HepG2 (cell line): Measurements from ENCODE around the gene RRP8. TPM values are rescaled to one million over a fixed set of nuclear protein-coding genes. Genes with fewer than 3 reads are reported as not detected.
A peak's percentile ranks its signal among the peaks of the same experiment; 100 is the strongest.

Experiments
- ARHGAP35 ChIP-seq: sonication (generic); formaldehyde crosslinking; IDR thresholded peaks from 2 replicates; pipeline ENCODE4 v1.9.0; 2022; ENCODE audit warnings: mild to moderate bottlenecking, inconsistent platforms, moderate library complexity, missing genetic modification reagents, borderline replicate concordance
- ATF7-NPFF ChIP-seq: sonication (generic); formaldehyde crosslinking; IDR thresholded peaks from 2 replicates; pipeline ENCODE4 v1.8.1; 2023; ENCODE audit warnings: mild to moderate bottlenecking, low read depth, missing genetic modification reagents, moderate library complexity
- ZNF773 ChIP-seq: sonication (generic); formaldehyde crosslinking; IDR thresholded peaks from 2 replicates; pipeline ENCODE4 v1.4.0; 2020; ENCODE audit warnings: missing genetic modification reagents, borderline replicate concordance
- polyA plus RNA-seq, 8 experiments: library from polyadenylated mRNA; depleted of rRNA in 3 of 8; stranded (reverse) in 7 of 8; unstranded in 1 of 8; fragments of >200 nt; fragmentation: Illumina TruSeq in 4 of 8; extraction: Trizol in 4 of 8; gene quantifications; 2 replicates each; pipeline versions ENCODE4 v1.2.1 to v1.2.3, GENCODE V29; 2011 to 2016; ENCODE audit warnings: low read depth in 4 of 8, missing spikeins in 1 of 8, mixed read lengths in 1 of 8; ENCODE audit not compliant: insufficient read depth in 1 of 8
- total RNA-seq, 5 experiments: library from RNA; depleted of rRNA; stranded (reverse); fragments of >200 nt; fragmentation: Illumina TruSeq; extraction: Trizol; gene quantifications; 2 replicates each; pipeline ENCODE4 v1.2.3, GENCODE V29; 2016; ENCODE audit warnings: low read depth in 1 of 5
- TF ChIP-seq, protein P1 (sequence below): sonication (generic); formaldehyde crosslinking; IDR thresholded peaks from 2 replicates; pipeline ENCODE4 v1.5.1; 2020; ENCODE audit warnings: mild to moderate bottlenecking, missing genetic modification reagents
- TF ChIP-seq, protein P2 (sequence below): sonication (generic); formaldehyde crosslinking; IDR thresholded peaks from 2 replicates; pipeline ENCODE4 v1.4.0; 2020; ENCODE audit warnings: missing genetic modification reagents
- TF ChIP-seq, protein P3 (sequence below): sonication (generic); formaldehyde crosslinking; IDR thresholded peaks from 2 replicates; pipeline ENCODE4 v1.4.0; 2020; ENCODE audit warnings: missing genetic modification reagents
- TF ChIP-seq, protein P4 (sequence below): IDR thresholded peaks from 2 replicates; pipeline ENCODE4 v1.6.1; 2012; ENCODE audit warnings: low read length, improper control_type of control experiment

Gene RRP8
- total and polyA plus RNA-seq, 2 of the 13 experiments (the other 11 are each of a cell fraction or from before 2014, with no cell fraction given): 7.2 to 21.6 TPM

DNA sequence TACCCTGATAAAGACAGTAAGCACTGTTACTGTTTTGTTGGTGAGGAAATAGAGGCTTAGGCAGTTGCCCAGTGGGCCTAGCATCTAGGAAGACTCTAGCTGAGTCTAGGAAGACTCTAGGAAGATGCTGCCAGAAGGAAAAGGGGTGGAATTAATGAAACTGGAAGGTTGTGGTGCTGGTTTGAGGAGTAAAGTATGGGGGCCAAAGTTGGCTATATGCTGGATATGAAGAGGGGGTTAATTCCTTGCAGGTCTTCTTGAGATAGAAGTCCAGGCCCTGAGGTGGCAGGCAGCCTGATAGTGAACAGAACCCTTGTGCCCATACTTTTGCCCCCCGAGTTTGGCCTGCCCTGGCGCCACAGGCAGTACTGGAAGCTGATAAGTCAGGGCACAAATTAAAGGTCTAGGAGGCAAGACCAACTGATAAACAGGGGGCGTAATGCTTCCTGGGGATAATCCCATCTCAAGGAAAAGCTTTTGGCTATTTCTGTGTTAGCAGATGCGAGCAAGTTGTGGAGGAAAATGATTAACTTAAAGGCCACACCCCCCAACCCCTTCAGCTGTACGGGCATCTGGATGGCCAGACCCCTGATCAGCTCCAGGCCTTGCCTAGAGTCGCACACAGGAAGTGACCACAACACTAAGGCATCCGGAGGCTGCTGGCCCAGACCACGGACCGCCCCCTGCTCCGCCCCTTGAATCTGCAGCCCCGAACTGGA lies 3.2 kb upstream of the RRP8 start (continued):
- TF ChIP-seq, protein P1, sequence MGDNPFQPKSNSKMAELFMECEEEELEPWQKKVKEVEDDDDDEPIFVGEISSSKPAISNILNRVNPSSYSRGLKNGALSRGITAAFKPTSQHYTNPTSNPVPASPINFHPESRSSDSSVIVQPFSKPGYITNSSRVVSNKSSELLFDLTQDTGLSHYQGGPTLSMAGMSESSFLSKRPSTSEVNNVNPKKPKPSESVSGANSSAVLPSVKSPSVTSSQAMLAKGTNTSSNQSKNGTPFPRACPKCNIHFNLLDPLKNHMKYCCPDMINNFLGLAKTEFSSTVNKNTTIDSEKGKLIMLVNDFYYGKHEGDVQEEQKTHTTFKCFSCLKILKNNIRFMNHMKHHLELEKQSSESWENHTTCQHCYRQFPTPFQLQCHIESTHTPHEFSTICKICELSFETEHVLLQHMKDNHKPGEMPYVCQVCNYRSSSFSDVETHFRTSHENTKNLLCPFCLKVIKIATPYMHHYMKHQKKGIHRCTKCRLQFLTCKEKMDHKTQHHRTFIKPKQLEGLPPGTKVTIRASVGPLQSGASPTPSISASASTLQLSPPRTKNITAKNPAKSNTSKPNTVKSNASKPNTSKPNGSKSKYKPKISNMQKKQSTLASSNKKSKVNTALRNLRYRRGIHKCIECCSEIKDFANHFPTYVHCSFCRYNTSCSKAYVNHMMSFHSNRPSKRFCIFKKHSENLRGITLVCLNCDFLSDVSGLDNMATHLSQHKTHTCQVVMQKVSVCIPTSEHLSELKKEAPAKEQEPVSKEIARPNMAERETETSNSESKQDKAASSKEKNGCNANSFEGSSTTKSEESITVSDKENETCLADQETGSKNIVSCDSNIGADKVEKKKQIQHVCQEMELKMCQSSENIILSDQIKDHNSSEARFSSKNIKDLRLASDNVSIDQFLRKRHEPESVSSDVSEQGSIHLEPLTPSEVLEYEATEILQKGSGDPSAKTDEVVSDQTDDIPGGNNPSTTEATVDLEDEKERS: no peak
- TF ChIP-seq, protein P2, sequence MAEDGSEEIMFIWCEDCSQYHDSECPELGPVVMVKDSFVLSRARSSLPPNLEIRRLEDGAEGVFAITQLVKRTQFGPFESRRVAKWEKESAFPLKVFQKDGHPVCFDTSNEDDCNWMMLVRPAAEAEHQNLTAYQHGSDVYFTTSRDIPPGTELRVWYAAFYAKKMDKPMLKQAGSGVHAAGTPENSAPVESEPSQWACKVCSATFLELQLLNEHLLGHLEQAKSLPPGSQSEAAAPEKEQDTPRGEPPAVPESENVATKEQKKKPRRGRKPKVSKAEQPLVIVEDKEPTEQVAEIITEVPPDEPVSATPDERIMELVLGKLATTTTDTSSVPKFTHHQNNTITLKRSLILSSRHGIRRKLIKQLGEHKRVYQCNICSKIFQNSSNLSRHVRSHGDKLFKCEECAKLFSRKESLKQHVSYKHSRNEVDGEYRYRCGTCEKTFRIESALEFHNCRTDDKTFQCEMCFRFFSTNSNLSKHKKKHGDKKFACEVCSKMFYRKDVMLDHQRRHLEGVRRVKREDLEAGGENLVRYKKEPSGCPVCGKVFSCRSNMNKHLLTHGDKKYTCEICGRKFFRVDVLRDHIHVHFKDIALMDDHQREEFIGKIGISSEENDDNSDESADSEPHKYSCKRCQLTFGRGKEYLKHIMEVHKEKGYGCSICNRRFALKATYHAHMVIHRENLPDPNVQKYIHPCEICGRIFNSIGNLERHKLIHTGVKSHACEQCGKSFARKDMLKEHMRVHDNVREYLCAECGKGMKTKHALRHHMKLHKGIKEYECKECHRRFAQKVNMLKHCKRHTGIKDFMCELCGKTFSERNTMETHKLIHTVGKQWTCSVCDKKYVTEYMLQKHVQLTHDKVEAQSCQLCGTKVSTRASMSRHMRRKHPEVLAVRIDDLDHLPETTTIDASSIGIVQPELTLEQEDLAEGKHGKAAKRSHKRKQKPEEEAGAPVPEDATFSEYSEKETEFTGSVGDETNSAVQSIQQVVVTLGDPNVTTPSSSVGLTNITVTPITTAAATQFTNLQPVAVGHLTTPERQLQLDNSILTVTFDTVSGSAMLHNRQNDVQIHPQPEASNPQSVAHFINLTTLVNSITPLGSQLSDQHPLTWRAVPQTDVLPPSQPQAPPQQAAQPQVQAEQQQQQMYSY (CRISPR knock-in tag): no peak
- TF ChIP-seq, protein P3, sequence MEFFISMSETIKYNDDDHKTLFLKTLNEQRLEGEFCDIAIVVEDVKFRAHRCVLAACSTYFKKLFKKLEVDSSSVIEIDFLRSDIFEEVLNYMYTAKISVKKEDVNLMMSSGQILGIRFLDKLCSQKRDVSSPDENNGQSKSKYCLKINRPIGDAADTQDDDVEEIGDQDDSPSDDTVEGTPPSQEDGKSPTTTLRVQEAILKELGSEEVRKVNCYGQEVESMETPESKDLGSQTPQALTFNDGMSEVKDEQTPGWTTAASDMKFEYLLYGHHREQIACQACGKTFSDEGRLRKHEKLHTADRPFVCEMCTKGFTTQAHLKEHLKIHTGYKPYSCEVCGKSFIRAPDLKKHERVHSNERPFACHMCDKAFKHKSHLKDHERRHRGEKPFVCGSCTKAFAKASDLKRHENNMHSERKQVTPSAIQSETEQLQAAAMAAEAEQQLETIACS (CRISPR knock-in tag): no peak
- TF ChIP-seq ZNF773 (no peak), ARHGAP35 (CRISPR knock-in tag) (0 out of 2 replicates have a peak, but pooled peaks have one; percentile 56), ATF7-NPFF (CRISPR knock-in tag) (no peak)
- TF ChIP-seq, protein P4, sequence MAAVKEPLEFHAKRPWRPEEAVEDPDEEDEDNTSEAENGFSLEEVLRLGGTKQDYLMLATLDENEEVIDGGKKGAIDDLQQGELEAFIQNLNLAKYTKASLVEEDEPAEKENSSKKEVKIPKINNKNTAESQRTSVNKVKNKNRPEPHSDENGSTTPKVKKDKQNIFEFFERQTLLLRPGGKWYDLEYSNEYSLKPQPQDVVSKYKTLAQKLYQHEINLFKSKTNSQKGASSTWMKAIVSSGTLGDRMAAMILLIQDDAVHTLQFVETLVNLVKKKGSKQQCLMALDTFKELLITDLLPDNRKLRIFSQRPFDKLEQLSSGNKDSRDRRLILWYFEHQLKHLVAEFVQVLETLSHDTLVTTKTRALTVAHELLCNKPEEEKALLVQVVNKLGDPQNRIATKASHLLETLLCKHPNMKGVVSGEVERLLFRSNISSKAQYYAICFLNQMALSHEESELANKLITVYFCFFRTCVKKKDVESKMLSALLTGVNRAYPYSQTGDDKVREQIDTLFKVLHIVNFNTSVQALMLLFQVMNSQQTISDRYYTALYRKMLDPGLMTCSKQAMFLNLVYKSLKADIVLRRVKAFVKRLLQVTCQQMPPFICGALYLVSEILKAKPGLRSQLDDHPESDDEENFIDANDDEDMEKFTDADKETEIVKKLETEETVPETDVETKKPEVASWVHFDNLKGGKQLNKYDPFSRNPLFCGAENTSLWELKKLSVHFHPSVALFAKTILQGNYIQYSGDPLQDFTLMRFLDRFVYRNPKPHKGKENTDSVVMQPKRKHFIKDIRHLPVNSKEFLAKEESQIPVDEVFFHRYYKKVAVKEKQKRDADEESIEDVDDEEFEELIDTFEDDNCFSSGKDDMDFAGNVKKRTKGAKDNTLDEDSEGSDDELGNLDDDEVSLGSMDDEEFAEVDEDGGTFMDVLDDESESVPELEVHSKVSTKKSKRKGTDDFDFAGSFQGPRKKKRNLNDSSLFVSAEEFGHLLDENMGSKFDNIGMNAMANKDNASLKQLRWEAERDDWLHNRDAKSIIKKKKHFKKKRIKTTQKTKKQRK: no peak
